Keratinocyte (primary cell): Measurements from ENCODE around the gene SFRP2.

Experiments
- CTCF ChIP-seq, 3 experiments: IDR thresholded peaks in 1 of 3; conservative IDR thresholded peaks in 1 of 3; optimal IDR thresholded peaks in 1 of 3; 2 replicates in 2 of 3; 3 replicates in 1 of 3; pipeline versions ENCODE3 to v1.5.1; 2011; ENCODE audit warnings: low read length in 3 of 3, mild to moderate bottlenecking in 3 of 3, moderate library complexity in 2 of 3, control low read depth in 1 of 3, inconsistent platforms in 1 of 3; ENCODE audit not compliant: insufficient read depth in 2 of 3; ENCODE audit errors: extremely low read depth in 1 of 3
- EZH2 ChIP-seq: IDR thresholded peaks from one replicate; pipeline ENCODE4 v1.6.1; 2012; ENCODE audit warnings: inconsistent platforms, mild to moderate bottlenecking, low read length, moderate library complexity

- TF ChIP-seq CTCF (optimal IDR thresholded peaks at IDR 0.05 in 1 of 3, IDR thresholded peaks at IDR 0.05 in 1 of 3, conservative IDR thresholded peaks at IDR 0.05 in 1 of 3; ENCODE audit: extremely low read depth in 1 of 3, insufficient read depth in 2 of 3, low read length in 3 of 3) (no peak), EZH2 (no peak)
Measured at GRCh38 chr4:153790500-153790865, 1.6 kb upstream of the SFRP2 start.
